Kidney epithelial cell (primary cell): ENCODE measurements around the gene TSSC4. TPM values are rescaled to one million over a fixed set of nuclear protein-coding genes. Genes with fewer than 3 reads are reported as not detected.

Experiments
- DNase-seq: peaks from one replicate; pipeline ENCODE4 v3.0.0-alpha.2; 2010; ENCODE audit warnings: low read depth
- H3K27me3 ChIP-seq: 2 replicates; pipeline ENCODE4 v1.6.0; 2011; ENCODE audit warnings: low read length; ENCODE audit not compliant: control insufficient read depth, insufficient read depth
- H3K36me3 ChIP-seq: 2 replicates; pipeline ENCODE4 v1.5.1; 2011; ENCODE audit warnings: low read length; ENCODE audit not compliant: control insufficient read depth, insufficient read depth
- H3K4me3 ChIP-seq: 2 replicates; pipeline ENCODE4 v1.5.1; 2011; ENCODE audit warnings: low read depth, mild to moderate bottlenecking, control low read depth, low read length
- total RNA-seq: library from RNA; depleted of rRNA; stranded (reverse); fragments of >200 nt; gene quantifications from 2 replicates; pipeline ENCODE4 v1.2.3, GENCODE V29; 2015
- TF ChIP-seq, protein P1 (sequence below): IDR thresholded peaks from 2 replicates; pipeline ENCODE4 v1.5.1; 2011; ENCODE audit warnings: mild to moderate bottlenecking, moderate library complexity, low read length, control low read depth, inconsistent platforms; ENCODE audit not compliant: insufficient read depth, poor library complexity, severe bottlenecking

TSSC4 gene
- total RNA-seq, 1 donor from 2014 or later, result 62.0 TPM

- Histone ChIP-seq H3K4me3 (no peak overlapping the region), H3K27me3 (no peaks in the 10 kb centered on the region), H3K36me3 (peaks cover 2% of the 10 kb centered on the region)
- TF ChIP-seq, protein P1, sequence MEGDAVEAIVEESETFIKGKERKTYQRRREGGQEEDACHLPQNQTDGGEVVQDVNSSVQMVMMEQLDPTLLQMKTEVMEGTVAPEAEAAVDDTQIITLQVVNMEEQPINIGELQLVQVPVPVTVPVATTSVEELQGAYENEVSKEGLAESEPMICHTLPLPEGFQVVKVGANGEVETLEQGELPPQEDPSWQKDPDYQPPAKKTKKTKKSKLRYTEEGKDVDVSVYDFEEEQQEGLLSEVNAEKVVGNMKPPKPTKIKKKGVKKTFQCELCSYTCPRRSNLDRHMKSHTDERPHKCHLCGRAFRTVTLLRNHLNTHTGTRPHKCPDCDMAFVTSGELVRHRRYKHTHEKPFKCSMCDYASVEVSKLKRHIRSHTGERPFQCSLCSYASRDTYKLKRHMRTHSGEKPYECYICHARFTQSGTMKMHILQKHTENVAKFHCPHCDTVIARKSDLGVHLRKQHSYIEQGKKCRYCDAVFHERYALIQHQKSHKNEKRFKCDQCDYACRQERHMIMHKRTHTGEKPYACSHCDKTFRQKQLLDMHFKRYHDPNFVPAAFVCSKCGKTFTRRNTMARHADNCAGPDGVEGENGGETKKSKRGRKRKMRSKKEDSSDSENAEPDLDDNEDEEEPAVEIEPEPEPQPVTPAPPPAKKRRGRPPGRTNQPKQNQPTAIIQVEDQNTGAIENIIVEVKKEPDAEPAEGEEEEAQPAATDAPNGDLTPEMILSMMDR, result no peak
- DNase-seq, result no peak
Observed at GRCh38 chr11:2395211-2395730, 5.3 kb upstream of the TSSC4 start.

- Histone ChIP-seq H3K36me3 (peaks cover 2% of the 10 kb centered on the region), H3K4me3 (no peak overlapping the region), H3K27me3 (no peaks in the 10 kb centered on the region)
- no peak for DNase-seq
- TF ChIP-seq, protein P1, result no peak
Observed at GRCh38 chr11:2395856-2396255, 4.7 kb upstream of the TSSC4 start.

DNA sequence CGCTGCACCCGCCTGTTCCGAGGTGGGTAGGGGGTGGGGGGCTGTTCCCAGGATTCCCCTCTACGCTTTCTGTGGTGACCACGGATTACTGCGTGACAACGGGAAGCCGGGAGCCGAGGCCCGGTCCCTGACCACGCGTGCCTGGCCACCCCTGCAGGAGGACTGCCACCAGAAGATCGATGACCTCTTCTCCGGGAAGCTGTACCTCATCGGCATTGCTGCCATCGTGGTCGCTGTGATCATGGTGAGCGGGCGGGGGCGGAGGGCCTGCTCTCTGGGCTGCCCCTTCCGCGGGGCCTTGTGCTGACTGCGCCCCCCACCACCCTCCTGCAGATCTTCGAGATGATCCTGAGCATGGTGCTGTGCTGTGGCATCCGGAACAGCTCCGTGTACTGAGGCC lies 4.1 kb upstream of the TSSC4 start:
- H3K4me3 ChIP-seq, result no peak overlapping the region
- H3K36me3 ChIP-seq, result peaks cover 2% of the 10 kb centered on the region
- TF ChIP-seq, protein P1, result no peak

DNA sequence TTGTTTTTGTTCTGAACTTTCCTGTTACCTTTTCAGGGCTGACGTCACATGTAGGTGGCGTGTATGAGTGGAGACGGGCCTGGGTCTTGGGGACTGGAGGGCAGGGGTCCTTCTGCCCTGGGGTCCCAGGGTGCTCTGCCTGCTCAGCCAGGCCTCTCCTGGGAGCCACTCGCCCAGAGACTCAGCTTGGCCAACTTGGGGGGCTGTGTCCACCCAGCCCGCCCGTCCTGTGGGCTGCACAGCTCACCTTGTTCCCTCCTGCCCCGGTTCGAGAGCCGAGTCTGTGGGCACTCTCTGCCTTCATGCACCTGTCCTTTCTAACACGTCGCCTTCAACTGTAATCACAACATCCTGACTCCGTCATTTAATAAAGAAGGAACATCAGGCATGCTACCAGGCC lies 3.5 kb upstream of the TSSC4 start:
- Histone ChIP-seq H3K27me3 (no peaks in the 10 kb centered on the region), H3K4me3 (no peak overlapping the region), H3K36me3 (peaks cover 2% of the 10 kb centered on the region)
- TF ChIP-seq, protein P1, result no peak
- no peak for DNase-seq

More for the DNA sequence above, 4.1 kb upstream of the TSSC4 start:
- no peak for DNase-seq
- no peaks in the 10 kb centered on the region for H3K27me3 ChIP-seq

GRCh38 chr11:2398664-2399355 lies 1.7 kb upstream of the TSSC4 start:
- H3K4me3 ChIP-seq, result no peak overlapping the region
- no peak for DNase-seq
- H3K36me3 ChIP-seq, result peaks cover 4% of the 10 kb centered on the region
- H3K27me3 ChIP-seq, result no peaks in the 10 kb centered on the region
- TF ChIP-seq, protein P1, result no peak
